ENCODE results near the gene ZBTB17. TPM values are rescaled to one million over a fixed set of nuclear protein-coding genes. Genes with fewer than 3 reads are reported as not detected.
"Not testable (repeated sequence)": the region's sequence is repeated elsewhere in the genome, so short reads cannot be mapped to it uniquely, and the experiment has no call there.

Gene ZBTB17
- total RNA-seq, 1 experiment from 2014 or later = 41.6 TPM

GRCh38 chr1:15928971-15929965 is 46.6 kb downstream of the ZBTB17 start:
- no peaks in the 10 kb centered on the region for H3K4me1 ChIP-seq (ENCODE audit: control insufficient read depth, insufficient read depth, low read length)
- no peaks in the 10 kb centered on the region for H3K9me3 ChIP-seq (ENCODE audit: control insufficient read depth, insufficient read depth, low read depth, low read length)
- BruUV-seq (replicated peaks) = TSS peak; percentile 35
- H3K36me3 ChIP-seq (ENCODE audit: control insufficient read depth, insufficient read depth, low read length) = peaks cover 49% of the 10 kb centered on the region
- H3K27ac ChIP-seq (ENCODE audit: low read length) = no peak overlapping the region
- intact Hi-C loops (cut with micrococcal nuclease; ENCODE audit: unreplicated experiment) = no loop called here
- ChIA-PET CTCF (no interaction called here), POLR2A (interaction anchor here (0.6 kb wide), 1 partner anchor 85 kb away, joined by 16 read pairs; no protein-coding TSS in a partner anchor)
- TF ChIP-seq REST (IDR thresholded peaks at IDR 0.05; ENCODE audit: insufficient read depth in 1 of 2, low read depth in 2 of 2, low read length in 1 of 2) (no peak), POLR2AphosphoS5 (IDR thresholded peaks at IDR 0.05; ENCODE audit: low read depth, low read length) (no peak), SIN3A (IDR thresholded peaks at IDR 0.05; ENCODE audit: borderline replicate concordance, insufficient read depth, low read depth, low read length) (no peak), CTCF (IDR thresholded peaks at IDR 0.05) (no peak), TCF7L2 (IDR thresholded peaks at IDR 0.05; ENCODE audit: low read depth, low read length) (no peak)
- H3K27me3 ChIP-seq (ENCODE audit: control insufficient read depth, insufficient read depth, low read length) = no peaks in the 10 kb centered on the region
- ATAC-seq (no peak), DNase-seq (ENCODE audit: low read depth, low spot score) (no peak)
- in situ Hi-C loops (cut with HindIII; ENCODE audit: low pct_unique_long_range_greater_than_20kb, low sequenced_read_pairs) = no loop called here
- H3K4me3 ChIP-seq (ENCODE audit: low read depth in 2 of 2, low read length in 2 of 2) = no peak overlapping the region

GRCh38 chr1:15926448-15926847 is 49.5 kb downstream of the ZBTB17 start:
- H3K27ac ChIP-seq (ENCODE audit: low read length); in situ Hi-C loops (cut with HindIII; ENCODE audit: low pct_unique_long_range_greater_than_20kb, low sequenced_read_pairs); H3K4me1 ChIP-seq (ENCODE audit: control insufficient read depth, insufficient read depth, low read length); H3K9me3 ChIP-seq (ENCODE audit: control insufficient read depth, insufficient read depth, low read depth, low read length); ATAC-seq; H3K27me3 ChIP-seq (ENCODE audit: control insufficient read depth, insufficient read depth, low read length); BruUV-seq (replicated peaks); H3K4me3 ChIP-seq (ENCODE audit: low read depth in 2 of 2, low read length in 2 of 2); intact Hi-C loops (cut with micrococcal nuclease; ENCODE audit: unreplicated experiment); DNase-seq (ENCODE audit: low read depth, low spot score): not testable (repeated sequence)
- peaks cover 61% of the 10 kb centered on the region for H3K36me3 ChIP-seq (ENCODE audit: control insufficient read depth, insufficient read depth, low read length)
- CTCF ChIA-PET = interaction anchor here (1.1 kb wide), 1 partner anchor 111 kb away, joined by 7 read pairs; no protein-coding TSS in a partner anchor
- POLR2A ChIA-PET = interaction anchor here (0.5 kb wide), 1 partner anchor 77 kb away, joined by 22 read pairs; no protein-coding TSS in a partner anchor

GRCh38 chr1:15923241-15923640 is 52.7 kb downstream of the ZBTB17 start:
- Histone ChIP-seq H3K36me3 (ENCODE audit: control insufficient read depth, insufficient read depth, low read length) (peaks cover 49% of the 10 kb centered on the region), H3K9me3 (ENCODE audit: control insufficient read depth, insufficient read depth, low read depth, low read length) (no peaks in the 10 kb centered on the region), H3K4me3 (ENCODE audit: low read depth in 2 of 2, low read length in 2 of 2) (no peak overlapping the region), H3K4me1 (ENCODE audit: control insufficient read depth, insufficient read depth, low read length) (no peaks in the 10 kb centered on the region), H3K27ac (ENCODE audit: low read length) (no peak overlapping the region), H3K27me3 (ENCODE audit: control insufficient read depth, insufficient read depth, low read length) (no peaks in the 10 kb centered on the region)
- ChIA-PET POLR2A (no interaction called here), CTCF (interaction anchor here (0.5 kb wide), 1 partner anchor 97 kb away, joined by 3 read pairs; no protein-coding TSS in a partner anchor)
- in situ Hi-C loops (cut with HindIII; ENCODE audit: low pct_unique_long_range_greater_than_20kb, low sequenced_read_pairs) (no loop called here), intact Hi-C loops (cut with micrococcal nuclease; ENCODE audit: unreplicated experiment) (no loop called here)
- no TSS peak for BruUV-seq (replicated peaks)
- DNase-seq (ENCODE audit: low read depth, low spot score) (no peak), ATAC-seq (no peak)
- no peak for TF ChIP-seq CTCF (IDR thresholded peaks at IDR 0.05)
- TF ChIP-seq SIN3A (IDR thresholded peaks at IDR 0.05; ENCODE audit: borderline replicate concordance, insufficient read depth, low read depth, low read length) = no peak
- no peak for TF ChIP-seq TCF7L2 (IDR thresholded peaks at IDR 0.05; ENCODE audit: low read depth, low read length)
- no peak for TF ChIP-seq REST (IDR thresholded peaks at IDR 0.05; ENCODE audit: insufficient read depth in 1 of 2, low read depth in 2 of 2, low read length in 1 of 2)
- no peak for TF ChIP-seq POLR2AphosphoS5 (IDR thresholded peaks at IDR 0.05; ENCODE audit: low read depth, low read length)

All from Panc1 (cell line).